Natural killer cell (primary cell): ENCODE results near the gene SLC4A7. TPM values are rescaled to one million over a fixed set of nuclear protein-coding genes. Genes with fewer than 3 reads are reported as not detected.

Experiments used
- ATAC-seq, 3 donors: fragments of 150-1000 bp in 2 of 3; fragments of 200-7000 bp in 1 of 3; cut with Tn5 transposase; 1 replicate in 1 of 3; 2 replicates in 2 of 3; pipeline ENCODE4 v1.10.0; 2021; ENCODE audit warnings: mild to moderate bottlenecking in 2 of 3, moderate library complexity in 2 of 3
- DNase-seq, 2 donors: peaks; one replicate each; pipeline versions ENCODE4 v3.0.0 to v3.0.0-alpha.2; 2013 to 2021; ENCODE audit warnings: mixed read lengths in 1 of 2
- H3K27ac ChIP-seq: one replicate; pipeline ENCODE4 v1.5.1; 2013; ENCODE audit warnings: mild to moderate bottlenecking, low read length
- H3K27me3 ChIP-seq: one replicate; pipeline ENCODE4 v1.6.1; 2013; ENCODE audit warnings: low read length; ENCODE audit not compliant: control insufficient read depth, insufficient read depth
- H3K36me3 ChIP-seq: one replicate; pipeline ENCODE4 v1.6.1; 2013; ENCODE audit warnings: low read length; ENCODE audit not compliant: control insufficient read depth, insufficient read depth
- H3K4me1 ChIP-seq: one replicate; pipeline ENCODE4 v1.6.1; 2013; ENCODE audit warnings: low read length; ENCODE audit not compliant: control insufficient read depth, insufficient read depth
- H3K4me3 ChIP-seq: one replicate; pipeline ENCODE4 v1.5.1; 2013; ENCODE audit warnings: low read length
- H3K9me3 ChIP-seq: one replicate; pipeline ENCODE4 v1.6.1; 2013; ENCODE audit warnings: low read length; ENCODE audit not compliant: control insufficient read depth, insufficient read depth
- H3K27ac Mint-ChIP-seq, 2 donors: one replicate each; pipeline ENCODE4 v1.8.0; 2022; ENCODE audit warnings: mild to moderate bottlenecking in 2 of 2, mixed read lengths in 2 of 2, moderate library complexity in 1 of 2
- H3K27me3 Mint-ChIP-seq, 2 donors: one replicate each; pipeline ENCODE4 v1.8.0; 2022; ENCODE audit warnings: low read depth in 2 of 2, mixed read lengths in 2 of 2
- H3K36me3 Mint-ChIP-seq: one replicate; pipeline ENCODE4 v1.8.0; 2022; ENCODE audit warnings: mixed read lengths
- H3K4me1 Mint-ChIP-seq, 2 donors: one replicate each; pipeline ENCODE4 v1.8.0; 2022; ENCODE audit warnings: mixed read lengths in 2 of 2
- H3K4me3 Mint-ChIP-seq: one replicate; pipeline ENCODE4 v1.8.0; 2022; ENCODE audit warnings: mild to moderate bottlenecking, moderate library complexity, mixed read lengths
- H3K9me3 Mint-ChIP-seq, 2 donors: one replicate each; pipeline ENCODE4 v1.8.0; 2022; ENCODE audit warnings: mixed read lengths in 2 of 2
- CTCF ChIP-seq: fragments of 200-600 bp; IDR thresholded peaks from one replicate; pipeline ENCODE4 v1.8.0; 2022; ENCODE audit warnings: antibody characterized with exemption
- WGBS: methylation state at CpG from one replicate; pipeline ENCODE4 v1.1.7; 2013; ENCODE audit warnings: missing lambda C conversion rate; ENCODE audit not compliant: insufficient coverage; 5-methylcytosine and 5-hydroxymethylcytosine counted together
- intact Hi-C: fragments of 100-400 bp; cut with micrococcal nuclease; formaldehyde crosslinking; loops from one replicate; pipeline ENCODE4 v1.14.2; 2022
- total RNA-seq, 4 donors: library from RNA; stranded (reverse); fragments of 120-200 nt in 1 of 4; gene quantifications; one replicate each; pipeline versions ENCODE4 v1.2.3 to v1.2.4, GENCODE V29; 2013 to 2022

Gene SLC4A7
- total RNA-seq, 3 donors from 2014 or later (not counting 1 experiment from before 2014, with no cell fraction given), result 36.4 to 48.0 (median 41.3) TPM

GRCh38 chr3:27528791-27529190, 44.6 kb upstream of the SLC4A7 start:
- H3K27me3 Mint-ChIP-seq, result no peaks in the 10 kb centered on the region
- peaks cover 8 to 9% of the 10 kb centered on the region in 2 donors for H3K4me1 Mint-ChIP-seq
- peaks cover 7% of the 10 kb centered on the region for H3K4me1 ChIP-seq
- no peak for TF ChIP-seq CTCF
- H3K36me3 ChIP-seq, result no peaks in the 10 kb centered on the region
- no peaks in the 10 kb centered on the region for H3K36me3 Mint-ChIP-seq
- no peak overlapping the region for H3K27ac ChIP-seq
- no peak overlapping the region for H3K4me3 ChIP-seq
- DNase-seq, result no peak
- no peak overlapping the region for H3K27ac Mint-ChIP-seq
- intact Hi-C loops, result no loop called here
- no peaks in the 10 kb centered on the region for H3K9me3 ChIP-seq
- no peaks in the 10 kb centered on the region for H3K27me3 ChIP-seq
- H3K9me3 Mint-ChIP-seq, result no peaks in the 10 kb centered on the region
- H3K4me3 Mint-ChIP-seq, result no peak overlapping the region
- no peak for ATAC-seq

GRCh38 chr3:27526614-27527315, 42.6 kb upstream of the SLC4A7 start:
- Mint-ChIP-seq H3K9me3 (no peaks in the 10 kb centered on the region), H3K27ac (no peak overlapping the region), H3K4me3 (no peak overlapping the region), H3K36me3 (no peaks in the 10 kb centered on the region), H3K4me1 (peaks cover 5 to 7% of the 10 kb centered on the region in 2 donors), H3K27me3 (no peaks in the 10 kb centered on the region)
- Histone ChIP-seq H3K4me3 (no peak overlapping the region), H3K36me3 (no peaks in the 10 kb centered on the region), H3K27ac (no peak overlapping the region), H3K9me3 (no peaks in the 10 kb centered on the region), H3K4me1 (peaks cover 4% of the 10 kb centered on the region), H3K27me3 (no peaks in the 10 kb centered on the region)
- WGBS, result 87% methylated on average over 2 of the region's 6 CpGs
- ATAC-seq (no peak), DNase-seq (no peak)
- intact Hi-C loops, result no loop called here
- no peak for TF ChIP-seq CTCF

DNA sequence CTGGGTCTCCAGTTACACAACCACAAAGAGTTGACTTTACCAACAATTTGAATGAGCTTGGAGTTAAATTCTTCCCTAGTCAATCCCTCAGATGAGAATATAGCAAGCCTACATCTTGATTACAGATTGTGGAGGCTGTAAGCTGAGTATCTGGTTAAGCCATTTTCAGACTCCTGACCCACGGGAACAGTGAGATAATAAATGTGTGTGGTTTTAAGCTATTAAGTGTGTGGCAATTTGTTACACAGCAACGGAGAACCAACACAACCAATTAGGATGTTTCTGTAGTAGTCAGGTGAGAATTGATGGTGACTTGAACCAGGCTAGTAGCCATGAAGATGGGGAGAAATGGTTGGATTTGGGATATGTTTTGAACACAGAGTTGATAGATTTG, 37.7 kb upstream of the SLC4A7 start:
- no peak for DNase-seq
- no peaks in the 10 kb centered on the region for H3K9me3 ChIP-seq
- Mint-ChIP-seq H3K4me1 (peaks cover 2 to 5% of the 10 kb centered on the region in 2 donors), H3K36me3 (no peaks in the 10 kb centered on the region), H3K27ac (no peak overlapping the region), H3K27me3 (no peaks in the 10 kb centered on the region), H3K9me3 (no peaks in the 10 kb centered on the region), H3K4me3 (no peak overlapping the region)
- intact Hi-C loops, result no loop called here
- H3K27me3 ChIP-seq, result no peaks in the 10 kb centered on the region
- 94% methylated on average over 2 of the region's 2 CpGs for WGBS
- no peak for TF ChIP-seq CTCF
- H3K27ac ChIP-seq, result no peak overlapping the region
- ATAC-seq, result no peak
- no peaks in the 10 kb centered on the region for H3K36me3 ChIP-seq
- no peaks in the 10 kb centered on the region for H3K4me1 ChIP-seq
- H3K4me3 ChIP-seq, result no peak overlapping the region
